Measurements from ENCODE around the gene PDPN. TPM values are rescaled to one million over a fixed set of nuclear protein-coding genes. Genes with fewer than 3 reads are reported as not detected.

The PDPN gene, protein sequence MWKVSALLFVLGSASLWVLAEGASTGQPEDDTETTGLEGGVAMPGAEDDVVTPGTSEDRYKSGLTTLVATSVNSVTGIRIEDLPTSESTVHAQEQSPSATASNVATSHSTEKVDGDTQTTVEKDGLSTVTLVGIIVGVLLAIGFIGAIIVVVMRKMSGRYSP
- 0.27 and 0.38 TPM in 2 replicates for total RNA-seq

DNA sequence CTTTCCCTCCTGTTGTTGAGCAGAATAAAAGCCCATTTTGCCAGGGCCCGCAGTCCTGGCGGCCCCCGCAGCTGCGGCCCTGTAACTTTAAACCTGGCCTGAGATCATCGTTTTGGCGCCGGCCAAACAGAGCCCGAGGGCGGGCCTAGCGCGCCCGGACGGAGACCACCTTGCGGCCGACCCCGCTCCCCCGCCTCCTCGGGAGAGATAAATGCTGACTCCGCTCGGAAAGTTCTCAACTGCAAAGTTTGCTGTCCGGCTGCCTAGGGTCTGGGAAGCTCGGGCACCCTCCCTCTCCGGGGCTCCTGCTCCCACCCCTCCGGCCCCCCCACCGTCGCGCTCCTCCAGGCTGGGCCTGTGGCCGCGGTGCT lies at the start of gene PDPN:
Gene PDPN, plus strand, starts transcription at position 238 of the 371 bp plus-strand sequence. CDS start 202 bp downstream, outside the sequence.

Other genes with a start within 250 kb of the PDPN start
- not detected in 2 replicates for gene PRAMEF14, start 236.7 kb upstream of the PDPN start, total RNA-seq
- gene PRAMEF19, start 211.9 kb upstream of the PDPN start, total RNA-seq, result not detected in 2 replicates
- gene PRAMEF17, start 194.2 kb upstream of the PDPN start, total RNA-seq, result not detected in 2 replicates
- gene PRAMEF20, start 173.4 kb upstream of the PDPN start, total RNA-seq, result not detected in 2 replicates
- gene LRRC38, start 69.8 kb upstream of the PDPN start, total RNA-seq, result 0.38 TPM in 1 of 2 replicates, not detected in the other
- 5.8 and 8.5 TPM in 2 replicates for gene PRDM2, start 116.4 kb downstream of the PDPN start, total RNA-seq

Data from endothelial cell of coronary artery (primary cell).